Measurements from ENCODE around the gene FHOD3.

The FHOD3 gene

GRCh38 chr18:36456622-36457021 lies 159.1 kb downstream of the FHOD3 start:
- in situ Hi-C loops (cut with HindIII; ENCODE audit: low pct_ligation_motif_present, low sequenced_read_pairs) = no loop called here
- H3K27ac ChIP-seq = no peak overlapping the region
- no peak overlapping the region for H3K4me3 ChIP-seq (ENCODE audit: low read depth, low read length)
- no peak for DNase-seq
- no peak for TF ChIP-seq CTCF (IDR thresholded peaks at IDR 0.05; ENCODE audit: low read depth, low read length, missing control alignments)
- no peaks in the 10 kb centered on the region for H3K36me3 ChIP-seq (replicated peaks)
- no peaks in the 10 kb centered on the region for H3K27me3 ChIP-seq (replicated peaks)

GRCh38 chr18:36457683-36458082 lies 160.2 kb downstream of the FHOD3 start:
- no peak for TF ChIP-seq CTCF (IDR thresholded peaks at IDR 0.05; ENCODE audit: low read depth, low read length, missing control alignments)
- H3K36me3 ChIP-seq (replicated peaks) = no peaks in the 10 kb centered on the region
- in situ Hi-C loops (cut with HindIII; ENCODE audit: low pct_ligation_motif_present, low sequenced_read_pairs) = no loop called here

GRCh38 chr18:36458306-36458705 lies 160.8 kb downstream of the FHOD3 start:
- H3K27me3 ChIP-seq (replicated peaks) = no peaks in the 10 kb centered on the region
- in situ Hi-C loops (cut with HindIII; ENCODE audit: low pct_ligation_motif_present, low sequenced_read_pairs) = no loop called here
- H3K27ac ChIP-seq = no peak overlapping the region
- no peaks in the 10 kb centered on the region for H3K36me3 ChIP-seq (replicated peaks)
- no peak for DNase-seq
- H3K4me3 ChIP-seq (ENCODE audit: low read depth, low read length) = no peak overlapping the region
- TF ChIP-seq CTCF (IDR thresholded peaks at IDR 0.05; ENCODE audit: low read depth, low read length, missing control alignments) = no peak

More at GRCh38 chr18:36457683-36458082, 160.2 kb downstream of the FHOD3 start:
- Histone ChIP-seq H3K27me3 (replicated peaks) (no peaks in the 10 kb centered on the region), H3K4me3 (ENCODE audit: low read depth, low read length) (no peak overlapping the region), H3K27ac (no peak overlapping the region)
- no peak for DNase-seq

- Histone ChIP-seq H3K27ac (no peak overlapping the region), H3K4me3 (ENCODE audit: low read depth, low read length) (no peak overlapping the region), H3K36me3 (replicated peaks) (no peaks in the 10 kb centered on the region), H3K27me3 (replicated peaks) (no peaks in the 10 kb centered on the region)
- no peak for TF ChIP-seq CTCF (IDR thresholded peaks at IDR 0.05; ENCODE audit: low read depth, low read length, missing control alignments)
- DNase-seq = no peak
- in situ Hi-C loops (cut with HindIII; ENCODE audit: low pct_ligation_motif_present, low sequenced_read_pairs) = no loop called here
These were observed 161.7 kb downstream of the FHOD3 start for GRCh38 chr18:36459203-36459602.

- in situ Hi-C loops (cut with HindIII; ENCODE audit: low pct_ligation_motif_present, low sequenced_read_pairs) = no loop called here
- H3K27me3 ChIP-seq (replicated peaks) = no peaks in the 10 kb centered on the region
- no peak for TF ChIP-seq CTCF (IDR thresholded peaks at IDR 0.05; ENCODE audit: low read depth, low read length, missing control alignments)
- no peak overlapping the region for H3K4me3 ChIP-seq (ENCODE audit: low read depth, low read length)
- H3K27ac ChIP-seq = no peak overlapping the region
- DNase-seq = no peak
- no peaks in the 10 kb centered on the region for H3K36me3 ChIP-seq (replicated peaks)
These were observed 162.3 kb downstream of the FHOD3 start for GRCh38 chr18:36459786-36460185.

- Histone ChIP-seq H3K27ac (no peak overlapping the region), H3K4me3 (ENCODE audit: low read depth, low read length) (no peak overlapping the region), H3K36me3 (replicated peaks) (no peaks in the 10 kb centered on the region), H3K27me3 (replicated peaks) (no peaks in the 10 kb centered on the region)
- DNase-seq = no peak
- no peak for TF ChIP-seq CTCF (IDR thresholded peaks at IDR 0.05; ENCODE audit: low read depth, low read length, missing control alignments)
- in situ Hi-C loops (cut with HindIII; ENCODE audit: low pct_ligation_motif_present, low sequenced_read_pairs) = no loop called here
These were observed 162.9 kb downstream of the FHOD3 start for GRCh38 chr18:36460324-36460850.

Measured in brain microvascular endothelial cell (primary cell).